Esophagus muscularis mucosa (tissue), 4 donors: ENCODE measurements around the gene KMT2D. TPM values are rescaled to one million over a fixed set of nuclear protein-coding genes. Genes with fewer than 3 reads are reported as not detected.

Source experiments
- DNase-seq: peaks from one replicate; pipeline ENCODE4 v3.0.0-alpha.2; 2017; ENCODE audit errors: extremely low spot score
- H3K27ac ChIP-seq, 4 donors: fragments of 200-600 bp; sonication (generic); replicated peaks in 1 of 4; 1 replicate in 3 of 4; 2 replicates in 1 of 4; pipeline ENCODE4 v1.5.1; 2016 to 2019; ENCODE audit warnings: mild to moderate bottlenecking in 1 of 4
- H3K27me3 ChIP-seq, 4 donors: fragments of 200-600 bp; sonication (generic); one replicate each; pipeline versions ENCODE4 v1.5.1 to v1.6.0; 2016 to 2019
- H3K36me3 ChIP-seq, 4 donors: fragments of 200-600 bp; sonication (generic); one replicate each; pipeline ENCODE4 v1.5.1; 2016 to 2019
- H3K4me1 ChIP-seq, 4 donors: fragments of 200-600 bp; sonication (generic); one replicate each; pipeline ENCODE4 v1.5.1; 2016 to 2019
- H3K4me3 ChIP-seq, 4 donors: fragments of 200-600 bp; sonication (generic); 1 replicate in 2 of 4; 2 replicates in 2 of 4; pipeline ENCODE4 v1.5.1; 2016 to 2019; ENCODE audit warnings: mild to moderate bottlenecking in 4 of 4, moderate library complexity in 1 of 4
- H3K9me3 ChIP-seq, 4 donors: fragments of 200-600 bp; sonication (generic); 1 replicate in 3 of 4; 2 replicates in 1 of 4; pipeline ENCODE4 v1.5.1; 2016 to 2019
- CTCF ChIP-seq, 3 experiments: fragments of 200-600 bp in 2 of 3; fragments of 450-650 bp in 1 of 3; sonication (generic) in 2 of 3; IDR thresholded peaks; one replicate each; pipeline ENCODE4 v1.5.1; 2017 to 2019; ENCODE audit warnings: antibody characterized with exemption in 3 of 3, mild to moderate bottlenecking in 2 of 3, moderate library complexity in 1 of 3
- EP300 ChIP-seq: sonication (generic); formaldehyde crosslinking; IDR thresholded peaks from one replicate; pipeline ENCODE4 v1.6.1; 2017; ENCODE audit warnings: antibody characterized with exemption
- POLR2A ChIP-seq: fragments of 450-650 bp; IDR thresholded peaks from one replicate; pipeline ENCODE4 v1.6.1; 2017; ENCODE audit warnings: antibody characterized with exemption, moderate library complexity, mild to moderate bottlenecking, low read depth
- POLR2AphosphoS5 ChIP-seq, 2 donors: sonication (generic); formaldehyde crosslinking; IDR thresholded peaks; one replicate each; pipeline ENCODE4 v1.6.1; 2017; ENCODE audit warnings: antibody characterized with exemption in 2 of 2
- WGBS: methylation state at CpG from one replicate; pipeline ENCODE4 v1.1.5; 2018; 5-methylcytosine and 5-hydroxymethylcytosine counted together
- intact Hi-C: fragments of 100-400 bp; cut with DNase I; formaldehyde crosslinking; loops from one replicate; pipeline ENCODE4 v1.15.1; 2023
- total RNA-seq, 4 donors: library from RNA; depleted of rRNA; stranded (reverse); fragments of >200 nt; gene quantifications; one replicate each; pipeline versions ENCODE4 v1.1.0 to v1.2.1, GENCODE V29; 2016

KMT2D gene
- total RNA-seq, 4 donors from 2014 or later, result 47.2 to 85.2 (median 76.2) TPM

- 0% methylated on average over 1 of the region's 1 CpG for WGBS
- no peaks in the 10 kb centered on the region for H3K27me3 ChIP-seq
- intact Hi-C loops, result no loop called here
- H3K4me3 ChIP-seq, result peak overlapping the region; percentile 77 to 100 (median 98)
- no peaks in the 10 kb centered on the region for H3K9me3 ChIP-seq
- peaks cover 8 to 14% (median 13%) of the 10 kb centered on the region in 4 donors for H3K36me3 ChIP-seq
- no peak for TF ChIP-seq POLR2AphosphoS5 (IDR thresholded peaks at IDR 0.05)
- no peak for TF ChIP-seq POLR2A
- TF ChIP-seq CTCF (IDR thresholded peaks at IDR 0.05), result no peak
- no peak for TF ChIP-seq EP300
- peak overlapping the region; percentile 96 to 98 (median 96) for H3K27ac ChIP-seq
- H3K4me1 ChIP-seq, result peaks cover 42 to 68% (median 58%) of the 10 kb centered on the region in 4 donors
- DNase-seq, result no peak
Observed at GRCh38 chr12:49059045-49059298, 1.6 kb downstream of the KMT2D start.

GRCh38 chr12:49058366-49059044 lies 2.1 kb downstream of the KMT2D start:
- no peak for DNase-seq
- intact Hi-C loops, result no loop called here
- Histone ChIP-seq H3K4me3 (peak overlapping the region; percentile 77 to 100 (median 98)), H3K4me1 (peaks cover 42 to 64% (median 55%) of the 10 kb centered on the region in 4 donors), H3K9me3 (no peaks in the 10 kb centered on the region), H3K27me3 (no peaks in the 10 kb centered on the region), H3K36me3 (peaks cover 13 to 19% (median 17%) of the 10 kb centered on the region in 4 donors), H3K27ac (peak overlapping the region; percentile 96 to 98 (median 96))
- WGBS, result 16% methylated on average over 4 of the region's 5 CpGs
- TF ChIP-seq POLR2AphosphoS5 (IDR thresholded peaks at IDR 0.05), result no peak

GRCh38 chr12:49057888-49058287 lies 2.7 kb downstream of the KMT2D start:
- Histone ChIP-seq H3K4me3 (peak overlapping the region; percentile 77 to 100 (median 98)), H3K27me3 (no peaks in the 10 kb centered on the region), H3K4me1 (peaks cover 42 to 64% (median 55%) of the 10 kb centered on the region in 4 donors), H3K36me3 (peaks cover 19 to 25% (median 23%) of the 10 kb centered on the region in 4 donors), H3K9me3 (no peaks in the 10 kb centered on the region), H3K27ac (peak overlapping the region; percentile 24 to 98 (median 66))
- TF ChIP-seq POLR2A (no peak), POLR2AphosphoS5 (IDR thresholded peaks at IDR 0.05) (no peak), CTCF (IDR thresholded peaks at IDR 0.05) (no peak), EP300 (no peak)
- WGBS, result 2% methylated on average over 4 of the region's 4 CpGs
- intact Hi-C loops, result no loop called here
- DNase-seq, result no peak

GRCh38 chr12:49055978-49056754 lies 4.4 kb downstream of the KMT2D start:
- Histone ChIP-seq H3K4me1 (peaks cover 42 to 56% (median 50%) of the 10 kb centered on the region in 4 donors), H3K36me3 (peaks cover 36 to 42% (median 41%) of the 10 kb centered on the region in 4 donors), H3K27me3 (no peaks in the 10 kb centered on the region), H3K4me3 (peak overlapping the region; percentile 21 to 100 (median 87)), H3K9me3 (no peaks in the 10 kb centered on the region), H3K27ac (peak overlapping the region; percentile 24 to 98 (median 38))
- WGBS, result 35% methylated on average over 7 of the region's 7 CpGs
- no peak for DNase-seq
- intact Hi-C loops, result no loop called here
- TF ChIP-seq POLR2AphosphoS5 (IDR thresholded peaks at IDR 0.05), result peak in 1 of 2 donors; percentile 77
- no peak for TF ChIP-seq EP300

GRCh38 chr12:49055092-49055491 lies 5.5 kb downstream of the KMT2D start:
- Histone ChIP-seq H3K36me3 (peaks cover 47 to 53% (median 51%) of the 10 kb centered on the region in 4 donors), H3K4me1 (peaks cover 42 to 52% (median 47%) of the 10 kb centered on the region in 4 donors)

GRCh38 chr12:49054524-49054923 lies 6.1 kb downstream of the KMT2D start:
- no peak overlapping the region for H3K27ac ChIP-seq
- no peak for DNase-seq
- 88% methylated on average over 10 of the region's 10 CpGs for WGBS
- H3K9me3 ChIP-seq, result no peaks in the 10 kb centered on the region
- H3K36me3 ChIP-seq, result peaks cover 47 to 58% (median 57%) of the 10 kb centered on the region in 4 donors
- no peak for TF ChIP-seq POLR2AphosphoS5 (IDR thresholded peaks at IDR 0.05)
- TF ChIP-seq POLR2A, result no peak
- TF ChIP-seq EP300, result no peak
- TF ChIP-seq CTCF (IDR thresholded peaks at IDR 0.05), result no peak
- peaks cover 42 to 51% (median 47%) of the 10 kb centered on the region in 4 donors for H3K4me1 ChIP-seq
- H3K4me3 ChIP-seq, result no peak overlapping the region
- H3K27me3 ChIP-seq, result no peaks in the 10 kb centered on the region
- intact Hi-C loops, result no loop called here

More at GRCh38 chr12:49055092-49055491, 5.5 kb downstream of the KMT2D start:
- H3K27ac ChIP-seq, result no peak overlapping the region
- intact Hi-C loops, result no loop called here
- 63% methylated on average over 4 of the region's 4 CpGs for WGBS
- H3K9me3 ChIP-seq, result no peaks in the 10 kb centered on the region
- no peak overlapping the region for H3K4me3 ChIP-seq
- no peaks in the 10 kb centered on the region for H3K27me3 ChIP-seq
- DNase-seq, result no peak
- TF ChIP-seq EP300 (no peak), POLR2A (no peak), POLR2AphosphoS5 (IDR thresholded peaks at IDR 0.05) (no peak)
